NT2/D1 (cell line): ENCODE data around the gene MEGF6.
"Not testable (repeated sequence)": the region's sequence is repeated elsewhere in the genome, so short reads cannot be mapped to it uniquely, and the experiment has no call there.

ENCODE experiments used
- DNase-seq: peaks from one replicate; pipeline ENCODE4 v3.0.0-alpha.2; 2011; ENCODE audit warnings: low read depth, low spot score
- H3K27me3 ChIP-seq: 2 replicates; pipeline ENCODE4 v1.6.0; 2011; ENCODE audit warnings: mild to moderate bottlenecking; ENCODE audit not compliant: insufficient read length, insufficient read depth
- H3K36me3 ChIP-seq: 2 replicates; pipeline ENCODE4 v1.6.1; 2011; ENCODE audit warnings: mild to moderate bottlenecking, low read length, mixed read lengths; ENCODE audit not compliant: insufficient read depth, insufficient read length
- H3K4me1 ChIP-seq: 2 replicates; pipeline ENCODE4 v1.5.1; 2011; ENCODE audit not compliant: insufficient read depth, insufficient read length
- H3K4me3 ChIP-seq: 2 replicates; pipeline ENCODE4 v1.5.1; 2011; ENCODE audit warnings: low read depth; ENCODE audit not compliant: insufficient read length
- H3K9ac ChIP-seq: 2 replicates; pipeline ENCODE4 v1.6.0; 2011; ENCODE audit warnings: low read depth; ENCODE audit not compliant: insufficient read length
- H3K9me3 ChIP-seq: 2 replicates; pipeline ENCODE4 v1.5.1; 2011; ENCODE audit warnings: mild to moderate bottlenecking, low read length; ENCODE audit not compliant: insufficient read depth
- SUZ12 ChIP-seq: IDR thresholded peaks from 2 replicates; pipeline ENCODE4 v1.6.1; 2011; ENCODE audit not compliant: insufficient read length, insufficient read depth; ENCODE audit errors: extremely low read depth
- YY1 ChIP-seq: IDR thresholded peaks from 2 replicates; pipeline ENCODE4 v1.6.1; 2011; ENCODE audit not compliant: insufficient read length, insufficient read depth
- ZNF274 ChIP-seq: IDR thresholded peaks from 2 replicates; pipeline ENCODE4 v1.6.1; 2011; ENCODE audit warnings: mild to moderate bottlenecking, low read depth, low read length

The MEGF6 gene

DNA sequence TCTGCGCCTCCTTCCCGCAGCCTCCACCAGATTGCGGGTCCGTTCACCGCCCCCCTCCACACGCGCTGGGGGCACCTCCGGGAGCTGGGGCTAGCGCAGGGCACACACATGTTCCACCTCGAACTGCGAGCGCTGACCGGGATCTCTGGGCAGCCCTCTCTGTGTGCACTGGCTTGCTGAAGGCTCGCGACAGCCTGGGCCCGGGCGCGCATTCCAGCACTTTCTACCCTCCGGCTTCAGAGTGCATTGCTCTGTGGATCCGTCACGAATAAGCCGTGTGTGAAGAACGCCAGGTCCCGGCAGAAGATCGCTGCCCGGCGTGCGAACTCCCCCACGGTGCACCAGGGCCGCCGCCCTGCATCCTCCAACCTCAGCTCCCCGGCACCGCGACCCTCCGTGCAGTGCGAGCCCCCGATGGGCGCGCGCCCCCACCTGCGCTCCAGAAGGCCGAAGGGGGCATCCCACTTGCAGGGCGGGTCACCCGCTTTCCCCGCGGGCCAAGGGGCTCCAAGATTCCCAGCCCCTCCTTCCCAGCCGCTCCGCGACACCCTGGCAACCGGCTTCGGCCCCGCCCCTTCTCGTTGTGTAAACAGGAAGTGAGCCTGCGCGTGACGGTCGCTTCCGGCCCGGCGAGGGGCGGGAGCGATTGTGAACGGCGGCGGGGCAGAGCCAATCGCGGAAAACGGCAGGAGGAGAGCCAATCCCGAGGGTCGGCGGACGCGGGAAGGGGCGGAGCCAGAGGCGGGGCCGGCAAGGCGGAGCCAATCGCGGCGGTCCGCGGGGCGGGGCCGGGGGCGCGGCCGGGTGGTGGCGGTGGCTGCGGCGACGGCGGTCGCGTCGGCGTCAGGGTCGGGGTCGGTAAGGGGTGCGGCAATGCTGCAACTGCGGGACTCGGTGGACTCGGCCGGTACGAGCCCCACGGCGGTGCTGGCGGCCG is 13.2 kb upstream of the MEGF6 start, which contains the start of gene TPRG1L:
Gene TPRG1L (plus strand): TSS at position 816 of the 937 bp plus-strand sequence. CDS start 58 bp downstream, at position 874.
- Histone ChIP-seq H3K4me3 (peak within 1 kb of the TSS; percentile 85), H3K36me3 (peaks cover 26% of the 10 kb centered on the region), H3K4me1 (no peaks in the 10 kb centered on the region), H3K9ac (peak within 1 kb of the TSS; percentile 83), H3K27me3 (peaks cover 26% of the 10 kb centered on the region), H3K9me3 (no peaks in the 10 kb centered on the region)
- TF ChIP-seq SUZ12 (no peak), YY1 (no peak), ZNF274 (no peak)
- DNase-seq = peak; percentile 89

GRCh38 chr1:3623441-3624199 is 12.3 kb upstream of the MEGF6 start:
- no peak for DNase-seq
- Histone ChIP-seq H3K9me3 (no peaks in the 10 kb centered on the region), H3K27me3 (peaks cover 26% of the 10 kb centered on the region), H3K4me1 (peaks cover under 1% of the 10 kb centered on the region), H3K36me3 (peaks cover 18% of the 10 kb centered on the region), H3K4me3 (peak overlapping the region; percentile 85), H3K9ac (peak overlapping the region; percentile 83)
- TF ChIP-seq YY1 (no peak), ZNF274 (no peak), SUZ12 (no peak)

GRCh38 chr1:3622102-3622501 is 10.8 kb upstream of the MEGF6 start:
- H3K9me3 ChIP-seq, H3K4me3 ChIP-seq, H3K36me3 ChIP-seq, H3K4me1 ChIP-seq, H3K9ac ChIP-seq, DNase-seq: not testable (repeated sequence)
- H3K27me3 ChIP-seq = peaks cover 26% of the 10 kb centered on the region

- H3K9me3 ChIP-seq, H3K9ac ChIP-seq, H3K4me3 ChIP-seq, H3K36me3 ChIP-seq, DNase-seq, H3K4me1 ChIP-seq: not testable (repeated sequence)
- peaks cover 26% of the 10 kb centered on the region for H3K27me3 ChIP-seq
Measured at GRCh38 chr1:3621151-3621671, 9.9 kb upstream of the MEGF6 start.

DNA sequence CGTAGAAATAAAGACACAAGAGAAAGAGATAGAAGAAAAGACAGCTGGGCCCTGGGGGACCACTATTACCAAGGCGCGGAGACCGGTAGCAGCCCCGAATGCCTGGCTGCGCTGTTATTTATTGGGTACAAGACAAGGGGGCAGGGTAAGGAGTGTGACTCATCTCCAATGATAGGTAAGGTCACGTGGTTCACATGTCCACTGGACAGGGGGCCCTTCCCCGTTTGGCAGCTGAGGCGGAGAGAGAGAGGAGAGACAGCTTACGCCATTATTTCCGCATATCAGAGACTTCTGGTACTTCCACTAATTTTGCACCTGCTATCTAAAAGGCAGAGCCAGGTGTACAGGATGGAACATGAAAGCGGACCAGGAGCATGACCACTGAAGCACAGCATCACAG is 9.4 kb upstream of the MEGF6 start:
- no peak for DNase-seq
- Histone ChIP-seq H3K9me3 (no peaks in the 10 kb centered on the region), H3K4me1 (peaks cover 5% of the 10 kb centered on the region), H3K4me3 (no peak overlapping the region), H3K27me3 (peaks cover 26% of the 10 kb centered on the region), H3K36me3 (no peaks in the 10 kb centered on the region), H3K9ac (no peak overlapping the region)
- TF ChIP-seq YY1 = no peak
- no peak for TF ChIP-seq ZNF274
- TF ChIP-seq SUZ12 = no peak

DNA sequence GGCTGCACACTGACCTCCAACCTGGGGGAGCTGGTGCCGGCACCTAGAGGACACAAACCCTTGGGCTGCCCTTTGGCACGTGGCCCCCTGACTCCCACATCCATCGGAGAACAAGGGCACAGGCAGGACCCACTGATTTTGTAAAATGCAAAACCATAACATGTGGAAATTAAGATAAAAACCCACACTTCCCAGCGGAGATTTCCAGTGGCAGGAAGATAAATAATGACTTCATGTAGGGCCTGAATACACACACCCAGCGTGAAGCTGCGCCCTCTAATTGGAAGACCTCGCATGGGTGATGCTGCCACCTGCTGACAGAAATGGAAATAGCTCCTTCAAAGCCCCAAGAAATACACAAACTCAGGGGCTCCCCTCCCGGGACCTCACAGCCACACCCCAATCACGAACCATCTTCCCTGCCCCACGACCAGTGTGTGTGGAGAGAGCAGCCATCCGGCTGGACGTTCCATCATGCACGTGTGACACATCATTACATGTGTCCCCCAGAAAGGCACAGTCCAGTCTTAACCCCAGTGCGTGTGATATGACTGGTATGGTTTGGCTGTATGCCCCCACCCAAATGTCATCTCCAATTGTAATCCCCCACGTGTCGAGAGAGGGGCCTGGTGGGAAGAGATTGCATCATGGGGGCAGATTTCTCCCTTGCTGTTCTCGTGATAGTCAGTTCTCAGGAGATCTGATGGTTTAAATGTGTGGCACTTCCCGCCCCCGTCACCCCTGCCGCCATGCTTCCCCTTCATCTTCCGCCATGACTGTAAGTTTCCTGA is 7.8 kb upstream of the MEGF6 start:
- DNase-seq = peak; percentile 54
- no peak overlapping the region for H3K9ac ChIP-seq

More for the DNA sequence above, 7.8 kb upstream of the MEGF6 start:
- no peaks in the 10 kb centered on the region for H3K9me3 ChIP-seq
- TF ChIP-seq SUZ12 (no peak), YY1 (no peak), ZNF274 (no peak)
- H3K4me3 ChIP-seq = no peak overlapping the region
- H3K27me3 ChIP-seq = peaks cover 23% of the 10 kb centered on the region
- H3K36me3 ChIP-seq = no peaks in the 10 kb centered on the region
- H3K4me1 ChIP-seq = peaks cover 12% of the 10 kb centered on the region
